ENCODE data around the gene SRGAP1. TPM values are rescaled to one million over a fixed set of nuclear protein-coding genes. Genes with fewer than 3 reads are reported as not detected.
A peak's percentile ranks its signal among the peaks of the same experiment; 100 is the strongest.

The SRGAP1 gene
- total RNA-seq, 1 donor = 25.8 TPM

DNA sequence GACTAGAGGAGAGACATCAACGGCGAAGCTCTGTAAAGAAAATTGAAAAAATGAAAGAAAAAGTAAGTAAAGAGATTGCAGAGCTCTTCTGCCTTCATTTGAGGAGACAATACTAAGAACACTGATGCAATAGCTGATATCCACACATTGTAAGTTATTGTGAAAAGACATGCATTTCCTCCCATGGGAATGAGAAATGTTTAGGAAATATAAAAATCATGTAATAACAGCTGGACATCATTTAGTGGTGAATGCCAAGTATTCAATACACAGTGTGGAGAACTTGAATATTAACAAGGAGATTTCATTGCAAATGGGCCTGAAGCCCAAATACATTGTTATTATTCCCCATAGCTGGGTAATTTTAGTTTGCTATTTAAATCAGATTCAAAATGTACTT, 198.4 kb downstream of the SRGAP1 start:
- TF ChIP-seq, protein P1, sequence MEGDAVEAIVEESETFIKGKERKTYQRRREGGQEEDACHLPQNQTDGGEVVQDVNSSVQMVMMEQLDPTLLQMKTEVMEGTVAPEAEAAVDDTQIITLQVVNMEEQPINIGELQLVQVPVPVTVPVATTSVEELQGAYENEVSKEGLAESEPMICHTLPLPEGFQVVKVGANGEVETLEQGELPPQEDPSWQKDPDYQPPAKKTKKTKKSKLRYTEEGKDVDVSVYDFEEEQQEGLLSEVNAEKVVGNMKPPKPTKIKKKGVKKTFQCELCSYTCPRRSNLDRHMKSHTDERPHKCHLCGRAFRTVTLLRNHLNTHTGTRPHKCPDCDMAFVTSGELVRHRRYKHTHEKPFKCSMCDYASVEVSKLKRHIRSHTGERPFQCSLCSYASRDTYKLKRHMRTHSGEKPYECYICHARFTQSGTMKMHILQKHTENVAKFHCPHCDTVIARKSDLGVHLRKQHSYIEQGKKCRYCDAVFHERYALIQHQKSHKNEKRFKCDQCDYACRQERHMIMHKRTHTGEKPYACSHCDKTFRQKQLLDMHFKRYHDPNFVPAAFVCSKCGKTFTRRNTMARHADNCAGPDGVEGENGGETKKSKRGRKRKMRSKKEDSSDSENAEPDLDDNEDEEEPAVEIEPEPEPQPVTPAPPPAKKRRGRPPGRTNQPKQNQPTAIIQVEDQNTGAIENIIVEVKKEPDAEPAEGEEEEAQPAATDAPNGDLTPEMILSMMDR (IDR thresholded peaks at IDR 0.05; ENCODE audit: insufficient read depth, low read length) = no peak
- DNase-seq (ENCODE audit: low read depth) = peak; percentile 91
- H3K4me3 ChIP-seq (ENCODE audit: low read depth, low read length) = no peak overlapping the region

- no peak overlapping the region for H3K4me3 ChIP-seq (ENCODE audit: low read depth, low read length)
- TF ChIP-seq, protein P1 (IDR thresholded peaks at IDR 0.05; ENCODE audit: insufficient read depth, low read length) = no peak
- no peak for DNase-seq (ENCODE audit: low read depth)
Measured at GRCh38 chr12:64044191-64044590, 199.7 kb downstream of the SRGAP1 start.

GRCh38 chr12:64051057-64051456, 206.6 kb downstream of the SRGAP1 start:
- no peak overlapping the region for H3K4me3 ChIP-seq (ENCODE audit: low read depth, low read length)
- TF ChIP-seq, protein P1 (IDR thresholded peaks at IDR 0.05; ENCODE audit: insufficient read depth, low read length) = no peak
- DNase-seq (ENCODE audit: low read depth) = no peak

GRCh38 chr12:64053117-64053516, 208.6 kb downstream of the SRGAP1 start:
- H3K4me3 ChIP-seq (ENCODE audit: low read depth, low read length) = no peak overlapping the region
- TF ChIP-seq, protein P1 (IDR thresholded peaks at IDR 0.05; ENCODE audit: insufficient read depth, low read length) = no peak

GRCh38 chr12:64054079-64054520, 209.6 kb downstream of the SRGAP1 start:
- no peak for DNase-seq (ENCODE audit: low read depth)
- TF ChIP-seq, protein P1 (IDR thresholded peaks at IDR 0.05; ENCODE audit: insufficient read depth, low read length) = no peak
- H3K4me3 ChIP-seq (ENCODE audit: low read depth, low read length) = no peak overlapping the region

More at GRCh38 chr12:64053117-64053516, 208.6 kb downstream of the SRGAP1 start:
- DNase-seq (ENCODE audit: low read depth) = no peak

GRCh38 chr12:64056741-64057140, 212.2 kb downstream of the SRGAP1 start:
- DNase-seq (ENCODE audit: low read depth) = no peak
- TF ChIP-seq, protein P1 (IDR thresholded peaks at IDR 0.05; ENCODE audit: insufficient read depth, low read length) = no peak
- no peak overlapping the region for H3K4me3 ChIP-seq (ENCODE audit: low read depth, low read length)

- TF ChIP-seq, protein P1 (IDR thresholded peaks at IDR 0.05; ENCODE audit: insufficient read depth, low read length) = no peak
- H3K4me3 ChIP-seq (ENCODE audit: low read depth, low read length) = no peak overlapping the region
- DNase-seq (ENCODE audit: low read depth) = no peak
Measured at GRCh38 chr12:64057706-64058105, 213.2 kb downstream of the SRGAP1 start.
